NCI-H2029 (cell line): ENCODE data around the gene CD37.

ENCODE experiments used
- DNase-seq: peaks from one replicate; lab custom pipeline; 2025; lab: John Stamatoyannopoulos, UW

Gene CD37

DNA sequence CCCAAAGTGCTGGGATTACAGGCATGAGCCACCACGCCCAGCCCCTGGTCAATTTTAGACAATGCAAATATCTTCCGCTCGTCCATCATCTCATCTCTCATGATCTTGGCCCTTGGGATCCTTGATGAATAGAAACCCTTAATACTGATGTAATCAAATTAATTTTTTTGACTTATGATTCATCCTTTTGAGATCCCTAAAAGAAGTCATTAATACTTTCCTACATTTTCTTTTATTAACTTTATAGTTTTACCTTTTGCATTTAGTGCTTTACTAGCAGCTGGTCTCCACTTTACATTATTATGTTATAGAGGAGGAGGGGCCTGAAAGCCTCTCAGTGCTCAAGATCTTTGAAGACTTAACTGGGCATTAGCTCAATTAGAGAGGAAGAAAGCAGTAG lies 45.2 kb downstream of the CD37 start:
- DNase-seq: no peak

DNA sequence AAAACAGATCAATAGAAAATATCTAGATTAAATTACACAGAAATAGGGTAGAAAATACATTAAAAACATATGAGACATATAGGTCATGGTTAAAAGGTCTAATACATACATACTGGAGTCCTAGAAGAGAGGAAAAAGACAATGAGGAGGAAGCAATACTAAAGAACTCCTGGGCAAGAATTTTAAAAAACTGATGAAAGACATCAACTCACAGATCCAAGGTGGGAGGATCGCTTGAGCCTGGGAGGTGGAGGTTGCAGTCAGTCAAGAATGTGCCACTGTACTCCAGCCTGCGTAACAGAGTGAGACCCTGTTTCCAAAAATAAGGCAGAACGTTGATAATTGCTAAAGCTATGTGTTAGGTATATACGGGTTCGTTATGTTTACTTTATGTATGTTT lies 47.4 kb downstream of the CD37 start:
- DNase-seq: no peak

DNA sequence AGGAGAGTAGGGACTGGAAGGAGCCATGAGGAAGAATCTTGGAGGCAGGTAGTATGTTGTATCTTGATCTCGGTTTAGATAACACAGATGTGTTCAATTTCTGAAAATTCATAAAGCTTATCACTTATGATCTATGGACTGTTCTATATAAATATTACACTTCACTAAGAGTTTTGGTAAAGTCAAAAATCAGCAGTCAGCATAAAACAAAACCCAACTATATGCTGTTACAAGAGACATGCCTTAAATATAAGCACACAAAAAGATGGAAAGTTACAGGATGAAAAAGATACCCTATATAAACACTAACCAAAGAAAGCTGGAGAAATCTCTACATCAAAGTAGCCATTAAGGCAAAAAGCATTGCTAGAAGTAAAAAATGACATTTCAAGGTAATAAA lies 48.4 kb downstream of the CD37 start:
- no peak for DNase-seq

DNA sequence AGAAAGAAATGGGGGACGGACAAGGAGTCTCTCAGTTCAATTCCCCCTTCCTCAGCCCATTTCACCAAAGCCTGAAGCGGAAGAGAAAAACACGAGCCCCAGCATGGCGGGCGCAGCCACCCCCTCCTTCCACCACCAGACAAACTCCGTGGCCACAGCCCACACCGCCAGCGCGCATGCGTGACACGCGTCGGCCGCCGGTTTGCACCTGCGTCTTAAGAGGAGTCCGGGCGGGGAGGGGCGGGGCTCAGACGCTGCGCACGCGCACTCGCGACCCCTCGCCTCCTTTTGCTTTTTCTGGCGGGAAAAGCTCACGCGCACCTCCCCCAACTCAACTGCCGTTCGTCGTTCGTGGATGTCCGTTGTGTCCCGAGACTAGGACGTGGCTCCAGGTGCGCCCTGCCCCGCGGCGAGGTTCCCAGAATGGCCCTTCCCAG lies 52.7 kb downstream of the CD37 start, which contains the start of gene KASH5:
Gene KASH5, plus strand, starts transcription at position 314 of the 437 bp plus-strand sequence. CDS start 2,635 bp downstream, outside the sequence.
- peak; percentile 55 for DNase-seq

DNA sequence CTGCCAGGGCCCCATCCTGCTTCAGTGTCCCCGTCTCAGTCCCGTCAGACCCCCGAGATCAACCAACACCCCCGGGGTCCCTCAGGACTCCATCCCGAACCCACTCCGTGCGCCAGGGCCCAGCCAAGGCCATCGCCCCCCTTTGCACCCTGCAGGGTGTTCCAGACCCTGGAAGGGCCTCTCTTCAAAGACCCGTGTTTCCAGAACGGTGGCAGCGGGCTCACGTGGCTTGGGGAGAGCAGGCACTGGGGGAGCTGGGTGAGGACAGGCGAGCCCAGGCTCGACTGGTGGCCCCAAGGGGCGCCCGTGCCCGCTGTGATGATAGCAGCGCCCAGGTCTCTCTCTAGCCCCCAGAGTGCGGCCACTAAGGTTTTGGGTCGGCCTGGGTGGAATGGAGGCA lies 54.2 kb downstream of the CD37 start:
- DNase-seq: no peak
